Caco-2 (cell line): ENCODE results near the gene PAIP2B. TPM values are rescaled to one million over a fixed set of nuclear protein-coding genes. Genes with fewer than 3 reads are reported as not detected.

Experiments
- BruUV-seq: library from RNA; stranded (reverse); fragments of 400-500 nt; replicated peaks from 2 replicates; lab custom pipeline; 2021; lab: Mats Ljungman, UMichigan
- CTCF ChIA-PET: fragments of 300-600 bp; sonication (Branson Sonifier 250); formaldehyde crosslinking; loops from one replicate; lab custom pipeline; 2022; ENCODE audit warnings: antibody characterized with exemption; lab: Charles Lee
- POLR2A ChIA-PET: fragments of 300-600 bp; sonication (Branson Sonifier 250); formaldehyde crosslinking; loops from one replicate; lab custom pipeline; 2022; ENCODE audit warnings: antibody characterized with exemption; lab: Charles Lee
- DNase-seq, 2 experiments: peaks; one replicate each; pipeline versions ENCODE4 v3.0.0 to v3.0.0-alpha.2; 2020 to 2022
- H3K27me3 ChIP-seq: replicated peaks from 2 replicates; pipeline ENCODE4 v1.6.0; 2011; ENCODE audit warnings: low read length; ENCODE audit not compliant: control insufficient read depth, insufficient read depth
- H3K36me3 ChIP-seq: 2 replicates; pipeline ENCODE4 v1.5.1; 2011; ENCODE audit warnings: low read length; ENCODE audit not compliant: control insufficient read depth, insufficient read depth
- H3K4me1 ChIP-seq: fragments of 250-450 bp; sonication (Bioruptor Pico); 2 replicates; pipeline ENCODE4 v1.5.1; 2020; ENCODE audit warnings: mild to moderate bottlenecking
- H3K4me3 ChIP-seq: 2 replicates; pipeline ENCODE4 v1.5.1; 2011; ENCODE audit warnings: low read depth, mild to moderate bottlenecking, control low read depth, low read length
- H3K9me3 ChIP-seq: fragments of 250-450 bp; sonication (Bioruptor Pico); 2 replicates; pipeline ENCODE4 v1.5.1; 2020; ENCODE audit warnings: mild to moderate bottlenecking, moderate library complexity
- H3K27ac Mint-ChIP-seq: one replicate; pipeline ENCODE4 v1.8.0; 2022; ENCODE audit warnings: mixed read lengths; ENCODE audit not compliant: unreplicated experiment
- H3K27me3 Mint-ChIP-seq: one replicate; pipeline ENCODE4 v1.8.0; 2022; ENCODE audit warnings: mixed read lengths; ENCODE audit not compliant: insufficient read depth, unreplicated experiment
- H3K36me3 Mint-ChIP-seq: one replicate; pipeline ENCODE4 v1.8.0; 2022; ENCODE audit warnings: mild to moderate bottlenecking, mixed read lengths; ENCODE audit not compliant: insufficient read depth, unreplicated experiment
- H3K4me1 Mint-ChIP-seq: one replicate; pipeline ENCODE4 v1.8.0; 2022; ENCODE audit warnings: low read depth, mixed read lengths; ENCODE audit not compliant: unreplicated experiment
- H3K4me3 Mint-ChIP-seq: one replicate; pipeline ENCODE4 v1.8.0; 2022; ENCODE audit warnings: mild to moderate bottlenecking, moderate library complexity, mixed read lengths; ENCODE audit not compliant: unreplicated experiment
- H3K9me3 Mint-ChIP-seq: one replicate; pipeline ENCODE4 v1.8.0; 2022; ENCODE audit warnings: mixed read lengths; ENCODE audit not compliant: unreplicated experiment
- CTCF ChIP-seq, 2 experiments: fragments of 200-600 bp in 1 of 2; IDR thresholded peaks; 1 replicate in 1 of 2; 2 replicates in 1 of 2; pipeline versions ENCODE4 v1.5.1 to v1.8.0; 2011 to 2022; ENCODE audit warnings: antibody characterized with exemption in 1 of 2, control low read depth in 1 of 2, inconsistent platforms in 1 of 2, low read depth in 1 of 2, low read length in 1 of 2, mild to moderate bottlenecking in 1 of 2, moderate library complexity in 1 of 2; ENCODE audit not compliant: insufficient read depth in 1 of 2, severe bottlenecking in 1 of 2, unreplicated experiment in 1 of 2
- intact Hi-C: fragments of 100-400 bp; cut with micrococcal nuclease; formaldehyde crosslinking; loops from one replicate; pipeline ENCODE4 v1.10.0; 2022; ENCODE audit not compliant: unreplicated experiment
- total RNA-seq: library from RNA; stranded (reverse); gene quantifications from 2 replicates; pipeline ENCODE4 v1.2.3, GENCODE V29; 2022

PAIP2B gene
- total RNA-seq, 1 experiment from 2014 or later: 9.9 TPM

- DNase-seq: no peak
- POLR2A ChIA-PET: interaction anchor here (1.0 to 1.5 kb wide), 4 partner anchors 17 to 176 kb away, joined by 4 to 10 read pairs (median 7); partner anchors contain the start of genes NAGK, PAIP2B and ZNF638
- Mint-ChIP-seq H3K27me3 (no peaks in the 10 kb centered on the region), H3K4me3 (peak overlapping the region; percentile 25), H3K9me3 (no peaks in the 10 kb centered on the region), H3K4me1 (peaks cover 22% of the 10 kb centered on the region), H3K36me3 (no peaks in the 10 kb centered on the region), H3K27ac (peak overlapping the region; percentile 73)
- no peaks in the 10 kb centered on the region for H3K27me3 ChIP-seq
- intact Hi-C loops: loop anchor here (1.0 kb wide), 2 partner anchors 16 to 34 kb away; partner anchors contain the start of gene PAIP2B
- no TSS peak for BruUV-seq
- no peaks in the 10 kb centered on the region for H3K9me3 ChIP-seq
- CTCF ChIA-PET: interaction anchor here (1.2 to 1.4 kb wide), 3 partner anchors 17 to 33 kb away, joined by 4 to 7 read pairs (median 4); partner anchors contain the start of gene PAIP2B
- TF ChIP-seq CTCF (IDR thresholded peaks at IDR 0.05; ENCODE audit: insufficient read depth in 1 of 2, low read depth in 1 of 2, low read length in 1 of 2, severe bottlenecking in 1 of 2, unreplicated experiment in 1 of 2): no peak
- peaks cover 20% of the 10 kb centered on the region for H3K4me1 ChIP-seq
- no peak overlapping the region for H3K4me3 ChIP-seq
- no peaks in the 10 kb centered on the region for H3K36me3 ChIP-seq
These were observed 16.9 kb upstream of the PAIP2B start for GRCh38 chr2:71243634-71244301.

DNA sequence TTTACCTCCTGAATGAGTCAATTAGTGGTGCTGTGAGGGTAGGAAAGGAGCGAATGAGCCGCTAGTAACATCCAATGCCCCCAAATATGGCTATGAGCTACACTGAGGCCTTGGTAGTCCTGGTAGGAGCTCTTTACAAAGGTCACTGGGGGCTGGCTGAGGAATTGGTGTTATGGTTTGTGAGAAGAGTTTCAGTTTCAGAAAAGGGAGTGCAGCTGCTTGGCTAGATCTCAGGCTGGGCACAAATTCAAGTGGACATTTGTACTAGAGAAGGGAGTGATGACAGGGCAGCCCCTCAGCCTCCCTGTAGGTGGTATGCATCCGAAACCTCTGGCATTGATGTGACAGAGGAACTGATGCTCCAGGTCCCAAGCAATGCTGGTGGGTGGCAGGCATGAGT lies 13.9 kb upstream of the PAIP2B start:
- H3K36me3 Mint-ChIP-seq: no peaks in the 10 kb centered on the region

GRCh38 chr2:71238089-71238488 lies 11.2 kb upstream of the PAIP2B start:
- H3K27ac Mint-ChIP-seq: no peak overlapping the region
- no peaks in the 10 kb centered on the region for H3K36me3 Mint-ChIP-seq
- Histone ChIP-seq H3K36me3 (no peaks in the 10 kb centered on the region), H3K27me3 (no peaks in the 10 kb centered on the region), H3K9me3 (peaks cover 3% of the 10 kb centered on the region; the same call in 1 of the 2 replicates), H3K4me1 (peaks cover 1% of the 10 kb centered on the region; the same call in 1 of the 2 replicates), H3K4me3 (no peak overlapping the region)
- no peak for DNase-seq
- intact Hi-C loops: no loop called here
- peaks cover 12% of the 10 kb centered on the region for H3K4me1 Mint-ChIP-seq
- H3K27me3 Mint-ChIP-seq: no peaks in the 10 kb centered on the region
- no peak overlapping the region for H3K4me3 Mint-ChIP-seq
- CTCF ChIA-PET: interaction anchor here (0.9 kb wide), 1 partner anchor 87 kb away, joined by 4 read pairs; no protein-coding TSS in a partner anchor
- H3K9me3 Mint-ChIP-seq: peaks cover 12% of the 10 kb centered on the region
- POLR2A ChIA-PET: no interaction called here
- TF ChIP-seq CTCF (IDR thresholded peaks at IDR 0.05; ENCODE audit: insufficient read depth in 1 of 2, low read depth in 1 of 2, low read length in 1 of 2, severe bottlenecking in 1 of 2, unreplicated experiment in 1 of 2): no peak
- no TSS peak for BruUV-seq

More for the DNA sequence above, 13.9 kb upstream of the PAIP2B start:
- ChIA-PET CTCF (no interaction called here), POLR2A (no interaction called here)
- intact Hi-C loops: no loop called here
- no TSS peak for BruUV-seq
- Histone ChIP-seq H3K36me3 (no peaks in the 10 kb centered on the region), H3K27me3 (no peaks in the 10 kb centered on the region), H3K4me3 (no peak overlapping the region), H3K4me1 (peaks cover 20% of the 10 kb centered on the region), H3K9me3 (no peaks in the 10 kb centered on the region)
- no peaks in the 10 kb centered on the region for H3K9me3 Mint-ChIP-seq
- TF ChIP-seq CTCF (IDR thresholded peaks at IDR 0.05; ENCODE audit: insufficient read depth in 1 of 2, low read depth in 1 of 2, low read length in 1 of 2, severe bottlenecking in 1 of 2, unreplicated experiment in 1 of 2): no peak
- no peaks in the 10 kb centered on the region for H3K27me3 Mint-ChIP-seq
- DNase-seq: no peak
- H3K4me3 Mint-ChIP-seq: no peak overlapping the region
- H3K27ac Mint-ChIP-seq: no peak overlapping the region
- H3K4me1 Mint-ChIP-seq: peaks cover 22% of the 10 kb centered on the region
